Mesangial cell (primary cell): ENCODE measurements around the gene ICE1. TPM values are rescaled to one million over a fixed set of nuclear protein-coding genes. Genes with fewer than 3 reads are reported as not detected.

Experiments
- total RNA-seq: library from RNA; depleted of rRNA; stranded (reverse); fragments of >200 nt; gene quantifications from 2 replicates; pipeline ENCODE4 v1.2.3, GENCODE V29; 2015

Gene ICE1, protein sequence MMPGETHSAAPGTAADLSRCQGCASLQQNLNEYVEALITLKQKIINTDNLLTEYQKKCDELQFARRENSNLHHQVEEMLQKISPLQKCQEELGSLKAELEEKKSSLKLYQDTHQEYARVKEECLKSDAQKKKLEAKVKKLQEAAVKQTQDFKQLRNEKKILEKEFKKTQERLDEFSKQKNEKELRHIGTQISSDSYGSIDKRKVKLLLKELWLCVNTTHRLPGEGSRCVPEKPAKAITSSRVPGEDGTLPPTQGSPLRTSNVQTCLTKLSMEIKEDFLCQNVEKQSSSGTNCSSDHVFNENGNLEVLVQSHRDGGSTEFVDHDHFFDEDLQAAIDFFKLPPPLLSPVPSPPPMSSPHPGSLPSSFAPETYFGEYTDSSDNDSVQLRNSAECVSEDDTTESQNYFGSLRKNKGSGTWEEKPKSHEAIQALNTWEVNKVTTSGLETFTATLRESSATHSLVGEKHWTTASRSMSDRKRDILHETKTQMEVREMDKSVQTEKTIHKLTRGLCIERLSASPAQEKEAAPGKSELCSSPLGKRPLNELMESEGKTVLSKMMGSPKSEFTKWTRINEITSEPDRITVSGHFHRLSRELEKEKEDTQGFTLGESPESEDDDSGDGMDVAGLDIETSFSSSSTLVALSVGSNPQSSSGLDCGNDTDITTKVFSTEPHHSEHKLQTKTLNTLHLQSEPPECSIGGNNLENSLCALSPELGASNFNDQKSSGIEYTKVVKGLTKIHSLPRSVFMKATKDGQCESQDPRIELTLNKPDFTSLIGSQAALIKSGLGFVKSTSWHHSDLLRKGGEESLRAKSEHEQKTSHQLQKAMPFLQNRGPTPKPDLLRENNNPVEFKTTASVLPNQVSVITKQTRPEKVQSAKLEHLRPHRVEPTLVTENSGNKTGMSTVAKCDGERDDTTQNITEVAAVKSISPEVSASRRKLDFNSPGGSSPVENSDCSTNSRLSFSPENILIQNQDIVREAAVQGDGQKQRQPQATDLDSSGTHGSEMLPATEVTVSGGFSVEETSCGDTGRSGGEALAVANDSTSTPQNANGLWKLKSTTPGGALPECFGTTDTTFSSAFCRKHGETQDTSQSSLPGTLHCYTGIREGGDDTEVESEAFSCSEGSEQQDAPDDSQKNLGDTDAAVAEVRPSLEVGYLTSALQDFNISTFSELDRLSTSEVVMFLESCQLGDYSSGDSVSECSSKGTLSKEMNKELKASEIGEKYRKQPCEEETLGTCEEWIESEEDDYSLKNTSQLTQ (N-terminal part only)
- total RNA-seq, result 14.8 and 17.2 TPM in 2 replicates

DNA sequence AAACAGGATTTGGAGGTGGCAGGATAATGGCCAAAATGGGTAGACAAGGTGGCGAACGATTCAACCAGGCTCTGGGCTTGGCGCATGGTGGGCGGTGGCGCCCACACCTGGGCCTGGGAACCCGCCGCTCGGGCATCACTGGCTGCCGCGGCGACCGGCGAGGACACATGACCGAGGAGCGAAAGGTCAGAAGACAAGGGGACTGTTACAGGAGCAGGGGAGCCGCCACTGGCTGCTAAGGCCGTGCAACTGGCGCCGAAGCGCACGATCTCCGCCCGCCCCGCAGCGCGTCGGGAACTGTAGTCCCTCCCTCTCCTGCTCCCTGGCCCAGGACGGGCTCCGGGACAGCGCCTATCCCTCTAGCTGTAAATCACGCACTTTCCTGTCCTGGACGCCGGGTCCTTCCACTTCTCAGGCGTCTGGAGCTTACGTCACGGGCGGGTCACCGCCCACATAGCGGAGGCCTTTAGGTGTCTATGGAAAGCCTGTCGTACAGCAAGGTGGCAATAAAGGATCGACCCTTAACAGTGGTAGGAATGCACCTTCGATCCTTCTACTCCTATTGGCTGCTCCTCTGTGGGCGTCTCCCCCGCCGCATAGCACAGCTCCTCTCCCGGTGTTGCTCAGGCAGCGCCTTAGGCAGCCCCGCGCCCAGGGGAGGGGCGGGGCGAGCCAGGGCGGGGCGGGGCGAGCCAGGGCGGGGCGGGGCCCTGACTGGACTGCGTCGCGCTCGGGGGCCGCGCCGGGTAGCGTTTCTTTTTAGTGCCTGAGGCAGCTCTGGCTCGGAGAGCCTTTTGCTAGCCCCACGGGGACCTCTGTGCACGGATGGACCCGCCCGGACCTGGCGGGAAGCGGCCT, at the start of gene ICE1:
ICE1 (plus strand) TSS at position 717 of the 858 bp plus-strand sequence. CDS start 239 bp downstream, outside the sequence.

